OCI-LY3 (cell line): Measurements from ENCODE around the gene AFP.
"Not testable (repeated sequence)": the region's sequence is repeated elsewhere in the genome, so short reads cannot be mapped to it uniquely, and the experiment has no call there.

Source experiments
- H2AFZ ChIP-seq: fragments of 200-600, 300-600 bp; shearing (Covaris generic); 2 replicates; pipeline ENCODE4 v1.6.0; 2014; ENCODE audit warnings: antibody characterized with exemption, low read depth, low read length
- H3K27ac ChIP-seq: fragments of 200-600, 300-600 bp; sonication (generic); 2 replicates; pipeline ENCODE4 v1.5.1; 2014; ENCODE audit warnings: mild to moderate bottlenecking, low read length, moderate library complexity, mixed read lengths
- H3K27me3 ChIP-seq: fragments of 200-600, 300-600 bp; sonication (generic); 2 replicates; pipeline ENCODE4 v1.6.1; 2014; ENCODE audit warnings: low read depth, low read length, mixed read lengths
- H3K36me3 ChIP-seq: fragments of 200-600, 300-600 bp; sonication (generic); replicated peaks from 2 replicates; pipeline ENCODE3; 2014; ENCODE audit warnings: low read depth, low read length, mixed read lengths
- H3K4me1 ChIP-seq: fragments of 300-600, 200-600 bp; sonication (generic); 2 replicates; pipeline ENCODE4 v1.6.1; 2014; ENCODE audit warnings: low read length, mixed read lengths
- H3K4me2 ChIP-seq: fragments of 200-600, 300-600 bp; sonication (generic); 2 replicates; pipeline ENCODE4 v1.6.1; 2014; ENCODE audit warnings: low read length, mixed read lengths
- H3K4me3 ChIP-seq: fragments of 300-600, 200-600 bp; sonication (generic); 2 replicates; pipeline ENCODE4 v1.5.1; 2014; ENCODE audit warnings: antibody characterized with exemption, mild to moderate bottlenecking, low read length, moderate library complexity
- H3K79me2 ChIP-seq: fragments of 300-600, 200-600 bp; shearing (Covaris generic); 2 replicates; pipeline ENCODE4 v1.6.1; 2014; ENCODE audit warnings: mild to moderate bottlenecking, low read length, mixed read lengths
- H3K9ac ChIP-seq: fragments of 300-600, 200-600 bp; shearing (Covaris generic); 2 replicates; pipeline ENCODE4 v1.6.0; 2014; ENCODE audit warnings: mild to moderate bottlenecking, low read length, moderate library complexity
- H3K9me3 ChIP-seq: fragments of 200-600, 300-600 bp; shearing (Covaris generic); 2 replicates; pipeline ENCODE4 v1.6.1; 2014; ENCODE audit warnings: low read length, mixed read lengths; ENCODE audit not compliant: insufficient read depth
- H4K20me1 ChIP-seq: fragments of 200-600, 300-600 bp; sonication (generic); 2 replicates; pipeline ENCODE4 v1.6.1; 2016; ENCODE audit warnings: low read length, mixed read lengths; ENCODE audit not compliant: insufficient read depth
- EZH2phosphoT487 ChIP-seq: fragments of 200-600 bp; shearing (Covaris generic); IDR thresholded peaks from 2 replicates; pipeline ENCODE4 v1.6.1; 2018; ENCODE audit warnings: antibody characterized with exemption, mixed run types, low read depth
- TF ChIP-seq, protein P1 (sequence below): fragments of 200-600, 300-600 bp; sonication (generic); IDR thresholded peaks from 2 replicates; pipeline ENCODE4 v1.5.1; 2014; ENCODE audit warnings: antibody characterized with exemption, low read length, low read depth

The AFP gene

DNA sequence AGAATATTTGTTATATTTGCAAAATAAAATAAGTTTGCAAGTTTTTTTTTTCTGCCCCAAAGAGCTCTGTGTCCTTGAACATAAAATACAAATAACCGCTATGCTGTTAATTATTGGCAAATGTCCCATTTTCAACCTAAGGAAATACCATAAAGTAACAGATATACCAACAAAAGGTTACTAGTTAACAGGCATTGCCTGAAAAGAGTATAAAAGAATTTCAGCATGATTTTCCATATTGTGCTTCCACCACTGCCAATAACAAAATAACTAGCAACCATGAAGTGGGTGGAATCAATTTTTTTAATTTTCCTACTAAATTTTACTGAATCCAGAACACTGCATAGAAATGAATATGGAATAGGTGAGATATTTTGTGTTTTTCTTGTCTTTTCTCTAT lies at the start of gene AFP:
TSS of gene AFP (plus strand) at position 238 of the 400 bp plus-strand sequence. CDS start at position 280, 42 bp downstream.
- Histone ChIP-seq H3K36me3 (no peaks in the 10 kb centered on the region), H3K4me1 (no peaks in the 10 kb centered on the region), H4K20me1 (no peaks in the 10 kb centered on the region), H3K9ac (no peak within 1 kb of the TSS), H3K27ac (no peak within 1 kb of the TSS), H2AFZ (no peak within 1 kb of the TSS), H3K9me3 (no peaks in the 10 kb centered on the region), H3K27me3 (peaks cover 11% of the 10 kb centered on the region), H3K79me2 (no peaks in the 10 kb centered on the region), H3K4me2 (no peak within 1 kb of the TSS), H3K4me3 (no peak within 1 kb of the TSS)
- TF ChIP-seq EZH2phosphoT487: no peak
- TF ChIP-seq, protein P1, sequence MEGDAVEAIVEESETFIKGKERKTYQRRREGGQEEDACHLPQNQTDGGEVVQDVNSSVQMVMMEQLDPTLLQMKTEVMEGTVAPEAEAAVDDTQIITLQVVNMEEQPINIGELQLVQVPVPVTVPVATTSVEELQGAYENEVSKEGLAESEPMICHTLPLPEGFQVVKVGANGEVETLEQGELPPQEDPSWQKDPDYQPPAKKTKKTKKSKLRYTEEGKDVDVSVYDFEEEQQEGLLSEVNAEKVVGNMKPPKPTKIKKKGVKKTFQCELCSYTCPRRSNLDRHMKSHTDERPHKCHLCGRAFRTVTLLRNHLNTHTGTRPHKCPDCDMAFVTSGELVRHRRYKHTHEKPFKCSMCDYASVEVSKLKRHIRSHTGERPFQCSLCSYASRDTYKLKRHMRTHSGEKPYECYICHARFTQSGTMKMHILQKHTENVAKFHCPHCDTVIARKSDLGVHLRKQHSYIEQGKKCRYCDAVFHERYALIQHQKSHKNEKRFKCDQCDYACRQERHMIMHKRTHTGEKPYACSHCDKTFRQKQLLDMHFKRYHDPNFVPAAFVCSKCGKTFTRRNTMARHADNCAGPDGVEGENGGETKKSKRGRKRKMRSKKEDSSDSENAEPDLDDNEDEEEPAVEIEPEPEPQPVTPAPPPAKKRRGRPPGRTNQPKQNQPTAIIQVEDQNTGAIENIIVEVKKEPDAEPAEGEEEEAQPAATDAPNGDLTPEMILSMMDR: no peak

DNA sequence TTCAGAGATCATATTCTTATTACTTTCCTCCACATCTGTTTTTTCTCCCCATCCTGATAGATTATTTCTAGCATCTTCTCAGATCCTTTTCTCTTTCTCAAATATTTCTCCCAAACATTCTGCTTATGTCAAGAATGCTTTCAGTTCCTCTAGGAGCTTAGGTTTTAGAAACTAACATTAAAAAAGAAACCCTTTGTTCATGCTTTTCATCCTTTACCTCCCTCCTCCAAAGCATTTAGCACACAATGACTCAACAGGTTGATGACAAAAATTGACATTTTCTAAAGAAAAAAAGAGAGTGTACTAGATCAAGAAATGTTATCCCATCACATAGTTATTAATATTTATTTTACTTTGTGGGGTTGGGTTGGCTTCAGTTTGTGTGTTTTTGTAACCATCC lies 48.5 kb upstream of the AFP start:
- H4K20me1 ChIP-seq: no peaks in the 10 kb centered on the region
- H2AFZ ChIP-seq: no peak overlapping the region
- H3K4me3 ChIP-seq: no peak overlapping the region
- no peak overlapping the region for H3K27ac ChIP-seq
- H3K4me2 ChIP-seq: no peak overlapping the region; the same call in 1 of the 2 replicates
- H3K36me3 ChIP-seq: no peaks in the 10 kb centered on the region
- H3K9ac ChIP-seq: no peak overlapping the region
- H3K4me1 ChIP-seq: peaks cover 10% of the 10 kb centered on the region
- no peak for TF ChIP-seq EZH2phosphoT487
- TF ChIP-seq, protein P1: no peak
- no peaks in the 10 kb centered on the region for H3K79me2 ChIP-seq
- H3K27me3 ChIP-seq: no peaks in the 10 kb centered on the region
- H3K9me3 ChIP-seq: no peaks in the 10 kb centered on the region

DNA sequence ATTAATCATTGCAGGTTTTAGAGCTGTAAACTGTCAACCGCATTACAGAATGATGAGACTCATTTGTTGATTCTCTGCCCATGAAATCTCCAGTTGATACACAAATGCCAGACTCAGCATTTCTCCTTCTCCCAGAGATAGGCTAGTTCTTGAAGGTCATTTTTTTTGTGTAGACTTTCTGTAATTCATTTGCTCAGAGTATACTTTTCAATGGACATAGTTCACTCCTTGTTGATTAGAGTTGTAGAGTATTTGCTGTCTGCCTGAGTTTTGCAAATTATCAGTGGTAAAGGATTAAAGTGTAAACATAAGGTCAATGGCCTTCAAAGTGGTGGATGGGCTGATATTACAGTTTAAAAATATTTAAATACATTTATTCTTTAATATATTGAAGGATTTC lies 47.1 kb upstream of the AFP start:
- Histone ChIP-seq H2AFZ (no peak overlapping the region), H3K4me3 (no peak overlapping the region), H3K27ac (no peak overlapping the region), H3K9me3 (no peaks in the 10 kb centered on the region), H4K20me1 (no peaks in the 10 kb centered on the region), H3K4me1 (peaks cover 10% of the 10 kb centered on the region), H3K27me3 (no peaks in the 10 kb centered on the region), H3K36me3 (no peaks in the 10 kb centered on the region), H3K79me2 (no peaks in the 10 kb centered on the region), H3K4me2 (no peak overlapping the region), H3K9ac (no peak overlapping the region)
- TF ChIP-seq EZH2phosphoT487: no peak

DNA sequence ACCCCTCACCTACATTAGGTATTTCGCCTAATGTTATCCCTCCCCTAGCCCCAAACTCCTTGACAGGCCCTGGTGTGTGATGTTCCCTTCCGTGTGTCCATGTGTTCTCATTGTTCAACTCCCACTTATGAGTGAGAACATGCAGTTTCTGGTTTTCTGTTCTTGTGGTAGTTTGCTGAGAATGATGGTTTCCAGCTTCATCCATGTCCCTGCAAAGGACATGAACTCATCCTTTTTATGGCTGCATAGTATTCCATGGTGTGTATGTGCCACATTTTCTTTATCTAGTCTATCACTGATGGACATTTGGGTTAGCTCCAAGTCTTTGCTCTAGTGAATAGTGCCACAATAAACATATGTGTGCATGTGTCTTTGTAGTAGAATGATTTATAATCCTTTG lies 46.4 kb upstream of the AFP start:
- not testable (repeated sequence) for H3K27ac ChIP-seq, H3K9me3 ChIP-seq, H3K36me3 ChIP-seq, H4K20me1 ChIP-seq, H3K4me3 ChIP-seq, H3K4me2 ChIP-seq, H3K9ac ChIP-seq, H3K79me2 ChIP-seq, H2AFZ ChIP-seq, H3K27me3 ChIP-seq
- peaks cover 10% of the 10 kb centered on the region for H3K4me1 ChIP-seq

DNA sequence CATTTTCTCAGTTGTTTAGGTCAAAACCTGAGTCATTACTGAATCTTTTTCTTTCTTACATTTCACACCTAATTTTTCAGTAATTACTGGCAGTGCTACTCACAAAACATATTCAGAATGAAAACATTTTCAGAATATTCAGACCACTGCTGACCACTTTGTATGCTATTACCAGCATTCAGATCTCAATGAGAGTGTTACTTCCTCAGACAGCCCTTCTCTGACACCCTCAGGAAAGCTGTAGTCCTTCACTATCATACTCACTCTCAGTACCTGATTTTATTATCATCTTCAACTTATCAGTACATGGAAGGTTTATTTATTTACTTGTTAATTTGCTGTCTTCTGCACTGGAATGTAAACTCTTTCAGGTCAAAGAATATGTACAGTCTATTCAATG lies 44.2 kb upstream of the AFP start:
- H3K27me3 ChIP-seq: no peaks in the 10 kb centered on the region
- H4K20me1 ChIP-seq: no peaks in the 10 kb centered on the region
- no peak for TF ChIP-seq EZH2phosphoT487
- TF ChIP-seq, protein P1: no peak
- H3K4me2 ChIP-seq: no peak overlapping the region
- no peak overlapping the region for H3K27ac ChIP-seq
- H2AFZ ChIP-seq: no peak overlapping the region
- peaks cover 10% of the 10 kb centered on the region for H3K4me1 ChIP-seq
- no peak overlapping the region for H3K9ac ChIP-seq
- no peaks in the 10 kb centered on the region for H3K36me3 ChIP-seq
- no peak overlapping the region for H3K4me3 ChIP-seq
- H3K79me2 ChIP-seq: no peaks in the 10 kb centered on the region
- no peaks in the 10 kb centered on the region for H3K9me3 ChIP-seq
